H54 (cell line): Measurements from ENCODE around the gene LGR4.
A peak's percentile ranks its signal among the peaks of the same experiment; 100 is the strongest.

Experiments
- DNase-seq: peaks from one replicate; pipeline ENCODE4 v3.0.0; 2011; ENCODE audit warnings: low spot score, mixed read lengths; ENCODE audit not compliant: insufficient read length
- FAIRE-seq: peaks from 3 replicates; lab custom pipeline; 2011; peaks lifted over from hg19 to GRCh38; lab: Jason Lieb, UNC
- POLR2A ChIP-seq: IDR thresholded peaks from 2 replicates; pipeline ENCODE4 v1.6.1; 2011; ENCODE audit warnings: low read depth, mild to moderate bottlenecking, low read length

LGR4 gene

GRCh38 chr11:27416568-27417176, 55.9 kb downstream of the LGR4 start:
- FAIRE-seq (no peak), DNase-seq (no peak)
- TF ChIP-seq POLR2A, result no peak

DNA sequence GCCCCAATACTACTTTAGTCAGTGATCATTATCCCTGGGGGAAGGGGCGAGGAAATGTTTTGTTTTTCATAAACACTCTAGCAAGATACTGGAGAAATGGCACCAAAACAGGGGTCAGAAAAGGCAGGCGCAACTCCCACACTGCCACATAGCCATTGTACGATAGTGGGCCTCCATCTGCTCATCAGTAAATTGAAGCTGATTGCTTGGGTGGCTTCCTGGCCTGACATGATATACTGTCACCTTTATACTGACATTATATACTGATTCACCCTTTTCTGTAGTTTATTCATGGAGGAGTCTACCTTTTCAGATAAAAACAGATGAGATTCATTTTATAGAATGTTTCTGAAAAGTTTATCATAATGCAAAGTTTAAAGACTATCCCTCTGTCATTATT, 57.9 kb downstream of the LGR4 start:
- no peak for TF ChIP-seq POLR2A
- DNase-seq, result no peak
- FAIRE-seq, result no peak

DNA sequence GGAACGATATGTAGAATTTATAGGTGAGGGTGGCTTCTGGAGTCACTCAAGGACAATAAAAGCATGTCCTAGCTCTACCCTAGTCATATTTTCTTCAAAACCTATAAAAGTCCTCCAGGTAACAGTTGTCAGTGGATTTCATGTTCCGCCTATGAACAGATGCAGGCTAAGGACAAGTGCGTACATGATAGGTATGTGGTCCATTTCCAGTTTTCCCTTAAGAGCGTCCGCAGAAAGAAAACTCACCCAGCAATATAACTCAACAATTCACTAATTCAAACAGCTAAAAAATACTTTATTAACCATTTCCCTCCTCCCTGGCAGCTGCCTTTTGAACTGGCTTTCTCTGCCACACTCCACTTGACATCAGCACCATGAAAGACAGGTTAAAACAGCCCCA, 59.4 kb downstream of the LGR4 start:
- FAIRE-seq (no peak), DNase-seq (no peak)
- no peak for TF ChIP-seq POLR2A

DNA sequence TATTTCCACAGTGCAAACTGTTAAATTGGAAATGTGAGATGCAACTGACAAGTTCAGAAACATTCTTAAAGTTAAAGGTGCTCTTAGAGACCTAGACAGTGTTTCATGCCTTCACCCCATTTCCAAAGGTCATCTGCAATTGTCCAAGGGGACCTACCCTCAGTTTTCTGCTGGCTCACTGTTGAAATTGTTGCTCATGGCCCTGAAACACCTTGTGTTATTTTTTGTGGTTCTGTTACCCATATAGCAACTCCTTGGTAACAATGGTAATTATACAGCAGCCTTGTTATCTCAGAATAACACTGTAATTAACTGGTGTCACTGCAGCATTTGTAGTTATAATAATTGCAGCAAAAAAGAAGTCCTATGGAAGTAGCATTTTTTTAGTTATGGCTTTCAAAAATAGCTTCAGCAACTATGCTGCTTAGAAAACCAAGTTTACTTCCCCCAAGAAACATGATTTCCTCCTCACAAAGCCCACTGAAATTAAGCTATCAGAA, 60.3 kb downstream of the LGR4 start:
- TF ChIP-seq POLR2A, result no peak
- DNase-seq (no peak), FAIRE-seq (no peak)

DNA sequence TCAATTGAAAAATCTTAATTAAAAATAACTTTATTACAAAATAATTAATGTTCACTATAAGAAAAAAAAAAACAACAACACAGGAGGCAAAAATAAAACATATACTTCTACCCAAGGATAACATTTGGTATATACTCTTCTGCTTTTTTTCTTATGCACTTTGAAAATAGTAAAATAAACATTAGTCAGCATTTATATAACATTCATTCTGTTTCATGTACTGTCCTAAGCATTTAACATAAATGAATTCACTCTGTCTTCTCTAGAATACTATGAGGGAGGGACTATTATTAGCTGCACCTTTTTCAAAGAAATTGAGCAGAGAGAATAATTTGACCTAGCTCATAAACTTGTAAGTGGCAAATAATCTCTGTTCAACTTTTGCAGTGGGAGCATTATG, 61.3 kb downstream of the LGR4 start:
- no peak for FAIRE-seq
- no peak for DNase-seq
- TF ChIP-seq POLR2A, result no peak

DNA sequence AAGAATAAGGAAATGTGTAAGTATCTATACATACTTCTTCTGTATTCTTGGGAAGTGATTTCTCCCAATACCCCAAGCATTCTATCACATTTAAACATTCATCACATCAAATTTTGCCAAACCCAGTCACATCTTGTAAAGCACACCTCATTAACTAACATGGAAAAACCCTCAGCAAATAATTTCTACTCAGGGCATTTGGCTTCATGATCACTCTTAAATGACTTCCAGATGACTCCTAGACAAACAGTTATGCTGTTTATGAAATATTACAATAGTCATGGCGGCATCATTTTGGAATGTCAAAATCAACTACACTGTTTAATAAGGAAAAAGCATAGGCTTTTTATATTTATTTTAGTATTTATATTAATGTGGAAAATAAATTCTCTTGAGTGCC, 62.3 kb downstream of the LGR4 start:
- TF ChIP-seq POLR2A, result no peak
- FAIRE-seq (no peak), DNase-seq (no peak)

DNA sequence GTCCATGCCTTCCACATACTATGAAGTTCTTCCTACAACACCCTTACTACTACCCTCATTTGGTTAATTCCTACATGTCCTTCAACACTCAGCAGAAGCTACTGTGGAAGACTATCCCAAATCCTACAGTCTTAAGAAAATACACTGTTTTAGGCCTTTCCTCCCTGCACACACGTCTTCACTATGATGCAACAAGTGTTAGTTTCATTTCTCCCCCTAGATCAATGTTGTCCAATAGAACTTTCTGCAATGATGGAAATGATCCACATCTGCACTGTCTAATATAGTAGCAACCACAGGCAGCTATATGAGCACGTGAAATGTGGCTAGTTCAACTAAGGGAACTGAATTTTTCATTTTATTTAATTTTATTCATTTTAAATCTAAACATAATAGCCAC, 62.8 kb downstream of the LGR4 start:
- TF ChIP-seq POLR2A, result no peak
- DNase-seq (no peak), FAIRE-seq (peak; percentile 45)

DNA sequence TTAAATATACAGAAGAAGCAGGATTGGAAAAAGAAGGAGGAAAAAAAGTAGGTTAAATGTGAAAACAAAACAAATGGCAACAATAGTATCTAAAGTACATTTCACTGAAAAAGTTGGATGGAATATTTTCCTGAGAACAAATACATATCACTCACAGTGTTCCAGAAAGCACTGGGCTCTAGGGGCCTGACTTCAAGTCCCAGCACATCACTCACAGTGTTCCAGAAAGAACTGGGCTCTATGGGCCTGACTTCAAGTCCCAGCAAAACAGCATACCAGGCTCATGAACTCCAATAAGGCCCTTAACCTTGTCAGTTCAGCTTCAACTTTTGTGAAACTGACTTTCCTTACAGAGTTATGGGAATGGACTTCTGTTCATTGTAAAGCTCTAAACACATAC, 63.5 kb downstream of the LGR4 start:
- FAIRE-seq, result no peak
- no peak for DNase-seq
- no peak for TF ChIP-seq POLR2A

DNA sequence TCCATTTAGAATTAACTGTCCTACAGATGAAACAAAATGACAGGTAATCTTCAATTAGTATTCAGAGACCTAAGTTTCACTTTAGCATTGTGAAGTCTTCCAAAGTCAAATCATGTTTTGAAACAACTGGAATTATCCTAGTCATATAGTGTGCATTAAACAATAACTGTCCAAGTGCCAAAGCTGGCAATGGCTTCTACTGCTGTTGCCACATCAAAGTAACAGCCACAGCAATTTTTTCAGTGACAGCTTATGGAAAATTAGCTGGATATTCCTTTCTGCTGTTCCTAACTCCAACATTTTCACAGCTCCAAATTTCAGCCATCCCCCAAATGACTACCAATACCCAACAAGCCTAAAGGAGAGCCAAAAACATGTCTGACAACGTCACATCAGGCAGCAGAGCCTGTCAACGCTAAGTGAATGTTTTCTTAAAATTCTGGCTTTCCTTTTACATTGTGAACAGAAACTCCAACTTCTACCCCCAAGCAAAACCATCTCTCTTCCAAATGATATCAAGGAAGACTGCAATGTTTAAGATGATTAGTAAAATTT, 64.3 kb downstream of the LGR4 start:
- FAIRE-seq (no peak), DNase-seq (no peak)
- TF ChIP-seq POLR2A, result no peak

GRCh38 chr11:27406498-27407354, 65.9 kb downstream of the LGR4 start:
- no peak for FAIRE-seq
- TF ChIP-seq POLR2A, result no peak
- DNase-seq, result no peak

DNA sequence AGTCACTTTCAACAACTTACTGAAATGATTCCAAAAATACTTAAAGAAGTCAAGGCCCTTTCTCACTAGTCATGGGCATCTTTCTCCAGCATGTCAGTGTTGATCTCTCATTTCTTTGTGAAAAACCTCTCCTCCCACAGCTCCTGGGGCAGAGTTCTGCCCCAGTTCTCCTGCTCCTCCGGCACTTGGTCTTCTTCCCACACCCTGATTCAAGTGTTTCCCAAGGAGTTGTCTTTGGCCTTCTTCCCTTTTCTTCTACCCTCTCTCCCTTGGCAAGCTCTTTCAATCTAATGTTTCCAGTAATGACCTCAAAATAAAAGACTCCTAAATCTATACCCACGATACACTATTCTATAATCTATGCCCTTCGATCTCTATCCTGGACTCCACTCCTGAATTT, 67.5 kb downstream of the LGR4 start:
- FAIRE-seq, result no peak
- no peak for TF ChIP-seq POLR2A

GRCh38 chr11:27404427-27404826, 68.2 kb downstream of the LGR4 start:
- no peak for DNase-seq

More for the DNA sequence above, 67.5 kb downstream of the LGR4 start:
- no peak for DNase-seq

DNA sequence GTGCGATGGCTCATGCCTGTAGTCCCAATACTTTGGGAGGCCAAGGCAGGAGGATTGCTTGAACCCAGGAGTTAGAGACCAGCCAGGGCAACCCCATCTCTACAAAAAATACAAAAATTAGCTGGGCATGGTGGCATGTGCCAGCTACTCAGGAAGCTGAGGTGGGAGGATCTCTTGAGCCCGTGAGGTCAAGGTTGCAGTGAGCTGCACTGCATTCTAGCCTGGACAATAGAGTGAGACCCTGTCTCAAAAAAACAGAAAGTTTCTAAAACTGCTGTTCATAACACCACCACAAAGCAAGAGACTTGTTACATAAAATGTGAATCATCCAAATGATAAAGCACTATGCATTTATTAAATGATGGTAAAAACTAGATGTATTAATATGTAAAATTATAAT, 69.4 kb downstream of the LGR4 start:
- no peak for DNase-seq
- no peak for TF ChIP-seq POLR2A
- FAIRE-seq, result no peak

More at GRCh38 chr11:27404427-27404826, 68.2 kb downstream of the LGR4 start:
- TF ChIP-seq POLR2A, result no peak
- FAIRE-seq, result no peak

- FAIRE-seq, result no peak
- DNase-seq, result no peak
- TF ChIP-seq POLR2A, result no peak
These were observed 70.1 kb downstream of the LGR4 start for GRCh38 chr11:27402450-27402849.

GRCh38 chr11:27401833-27402316, 70.7 kb downstream of the LGR4 start:
- DNase-seq (no peak), FAIRE-seq (peak; percentile 55)
- no peak for TF ChIP-seq POLR2A
